HEK293 (cell line): ENCODE measurements around the gene ARHGAP25.

Experiments used
- CTCF ChIP-seq: fragments of 450-650 bp; formaldehyde crosslinking; IDR thresholded peaks from 2 replicates; pipeline ENCODE4 v1.5.1; 2016; ENCODE audit warnings: missing biosample characterization, missing genetic modification characterization
- WT1 ChIP-seq: fragments of 450-650 bp; formaldehyde crosslinking; IDR thresholded peaks from 2 replicates; pipeline ENCODE4 v1.5.1; 2016; ENCODE audit warnings: missing biosample characterization, missing genetic modification characterization
- YY1 ChIP-seq: fragments of 450-650 bp; formaldehyde crosslinking; IDR thresholded peaks from 2 replicates; pipeline ENCODE4 v1.5.1; 2018; ENCODE audit warnings: missing biosample characterization, missing genetic modification characterization
- ZNF214 ChIP-seq: fragments of 450-650 bp; formaldehyde crosslinking; IDR thresholded peaks from 2 replicates; pipeline ENCODE4 v1.5.1; 2017; ENCODE audit warnings: missing biosample characterization, mild to moderate bottlenecking, missing genetic modification characterization, borderline replicate concordance
- ZNF548 ChIP-seq: fragments of 450-650 bp; formaldehyde crosslinking; IDR thresholded peaks from 2 replicates; pipeline ENCODE4 v1.5.1; 2016; ENCODE audit warnings: missing biosample characterization, missing genetic modification characterization
- TF ChIP-seq, protein P1 (sequence below): fragments of 450-650 bp; formaldehyde crosslinking; IDR thresholded peaks from 2 replicates; pipeline ENCODE4 v1.5.1; 2016; ENCODE audit warnings: missing biosample characterization, missing genetic modification characterization

DNA sequence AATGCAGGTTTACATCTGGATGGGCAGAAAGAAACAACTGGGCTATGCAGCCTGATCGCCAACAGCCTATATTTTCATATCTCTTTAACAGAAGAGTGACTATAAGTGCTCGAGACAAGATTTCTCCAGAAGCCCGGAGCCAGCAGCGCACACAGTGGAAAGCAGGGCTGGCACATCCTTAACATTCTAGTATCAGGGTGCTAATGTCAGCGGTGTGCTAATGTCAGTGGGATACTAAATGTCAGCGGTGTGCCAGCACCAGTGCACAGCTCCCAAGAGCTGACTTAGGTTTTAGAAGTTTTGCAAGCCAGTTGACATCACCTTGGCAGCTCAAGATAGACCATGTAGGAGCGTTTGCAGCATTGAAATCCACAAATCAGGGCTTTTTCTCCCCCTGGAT is 128.3 kb downstream of the ARHGAP25 start:
- TF ChIP-seq, protein P1, sequence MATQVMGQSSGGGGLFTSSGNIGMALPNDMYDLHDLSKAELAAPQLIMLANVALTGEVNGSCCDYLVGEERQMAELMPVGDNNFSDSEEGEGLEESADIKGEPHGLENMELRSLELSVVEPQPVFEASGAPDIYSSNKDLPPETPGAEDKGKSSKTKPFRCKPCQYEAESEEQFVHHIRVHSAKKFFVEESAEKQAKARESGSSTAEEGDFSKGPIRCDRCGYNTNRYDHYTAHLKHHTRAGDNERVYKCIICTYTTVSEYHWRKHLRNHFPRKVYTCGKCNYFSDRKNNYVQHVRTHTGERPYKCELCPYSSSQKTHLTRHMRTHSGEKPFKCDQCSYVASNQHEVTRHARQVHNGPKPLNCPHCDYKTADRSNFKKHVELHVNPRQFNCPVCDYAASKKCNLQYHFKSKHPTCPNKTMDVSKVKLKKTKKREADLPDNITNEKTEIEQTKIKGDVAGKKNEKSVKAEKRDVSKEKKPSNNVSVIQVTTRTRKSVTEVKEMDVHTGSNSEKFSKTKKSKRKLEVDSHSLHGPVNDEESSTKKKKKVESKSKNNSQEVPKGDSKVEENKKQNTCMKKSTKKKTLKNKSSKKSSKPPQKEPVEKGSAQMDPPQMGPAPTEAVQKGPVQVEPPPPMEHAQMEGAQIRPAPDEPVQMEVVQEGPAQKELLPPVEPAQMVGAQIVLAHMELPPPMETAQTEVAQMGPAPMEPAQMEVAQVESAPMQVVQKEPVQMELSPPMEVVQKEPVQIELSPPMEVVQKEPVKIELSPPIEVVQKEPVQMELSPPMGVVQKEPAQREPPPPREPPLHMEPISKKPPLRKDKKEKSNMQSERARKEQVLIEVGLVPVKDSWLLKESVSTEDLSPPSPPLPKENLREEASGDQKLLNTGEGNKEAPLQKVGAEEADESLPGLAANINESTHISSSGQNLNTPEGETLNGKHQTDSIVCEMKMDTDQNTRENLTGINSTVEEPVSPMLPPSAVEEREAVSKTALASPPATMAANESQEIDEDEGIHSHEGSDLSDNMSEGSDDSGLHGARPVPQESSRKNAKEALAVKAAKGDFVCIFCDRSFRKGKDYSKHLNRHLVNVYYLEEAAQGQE (tag by site-specific recombination), result no peak
- TF ChIP-seq CTCF (tag by site-specific recombination) (no peak), WT1 (tag by site-specific recombination) (no peak), YY1 (tag by site-specific recombination) (no peak), ZNF214 (tag by site-specific recombination) (no peak), ZNF548 (tag by site-specific recombination) (no peak)
